ENCODE data around the gene CSRP1.

DNA sequence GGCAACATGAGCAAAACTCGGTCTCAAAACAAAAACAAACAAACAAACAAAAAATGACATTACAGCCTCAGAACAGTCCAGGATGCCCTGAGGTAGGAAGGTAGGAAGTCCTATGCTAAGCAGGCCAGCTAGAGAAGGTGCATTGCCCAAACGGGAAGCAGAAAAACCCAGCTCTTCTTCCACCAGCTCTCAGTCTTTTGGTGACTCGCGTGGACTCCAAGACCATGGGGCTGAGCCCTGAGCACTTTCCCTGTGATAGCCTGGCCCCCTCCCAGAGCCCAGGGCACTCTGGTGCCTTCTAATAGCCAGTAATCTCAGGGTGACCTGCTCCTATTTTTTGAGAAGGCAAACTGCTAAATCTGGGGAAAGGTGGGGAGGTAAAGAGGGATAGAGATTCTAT is 54.1 kb downstream of the CSRP1 start:
- TF ChIP-seq, protein P1, sequence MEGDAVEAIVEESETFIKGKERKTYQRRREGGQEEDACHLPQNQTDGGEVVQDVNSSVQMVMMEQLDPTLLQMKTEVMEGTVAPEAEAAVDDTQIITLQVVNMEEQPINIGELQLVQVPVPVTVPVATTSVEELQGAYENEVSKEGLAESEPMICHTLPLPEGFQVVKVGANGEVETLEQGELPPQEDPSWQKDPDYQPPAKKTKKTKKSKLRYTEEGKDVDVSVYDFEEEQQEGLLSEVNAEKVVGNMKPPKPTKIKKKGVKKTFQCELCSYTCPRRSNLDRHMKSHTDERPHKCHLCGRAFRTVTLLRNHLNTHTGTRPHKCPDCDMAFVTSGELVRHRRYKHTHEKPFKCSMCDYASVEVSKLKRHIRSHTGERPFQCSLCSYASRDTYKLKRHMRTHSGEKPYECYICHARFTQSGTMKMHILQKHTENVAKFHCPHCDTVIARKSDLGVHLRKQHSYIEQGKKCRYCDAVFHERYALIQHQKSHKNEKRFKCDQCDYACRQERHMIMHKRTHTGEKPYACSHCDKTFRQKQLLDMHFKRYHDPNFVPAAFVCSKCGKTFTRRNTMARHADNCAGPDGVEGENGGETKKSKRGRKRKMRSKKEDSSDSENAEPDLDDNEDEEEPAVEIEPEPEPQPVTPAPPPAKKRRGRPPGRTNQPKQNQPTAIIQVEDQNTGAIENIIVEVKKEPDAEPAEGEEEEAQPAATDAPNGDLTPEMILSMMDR (IDR thresholded peaks at IDR 0.05): no peak
- no peak for TF ChIP-seq SIN3A (IDR thresholded peaks at IDR 0.05; ENCODE audit: borderline replicate concordance, insufficient read depth, low read depth, low read length)

Data from Panc1 (cell line).